ENCODE results near the gene MGAT4B. TPM values are rescaled to one million over a fixed set of nuclear protein-coding genes. Genes with fewer than 3 reads are reported as not detected.
"Not testable (repeated sequence)": the region's sequence is repeated elsewhere in the genome, so short reads cannot be mapped to it uniquely, and the experiment has no call there.

The MGAT4B gene
- total RNA-seq, 1 experiment from 2014 or later, result 185 TPM

DNA sequence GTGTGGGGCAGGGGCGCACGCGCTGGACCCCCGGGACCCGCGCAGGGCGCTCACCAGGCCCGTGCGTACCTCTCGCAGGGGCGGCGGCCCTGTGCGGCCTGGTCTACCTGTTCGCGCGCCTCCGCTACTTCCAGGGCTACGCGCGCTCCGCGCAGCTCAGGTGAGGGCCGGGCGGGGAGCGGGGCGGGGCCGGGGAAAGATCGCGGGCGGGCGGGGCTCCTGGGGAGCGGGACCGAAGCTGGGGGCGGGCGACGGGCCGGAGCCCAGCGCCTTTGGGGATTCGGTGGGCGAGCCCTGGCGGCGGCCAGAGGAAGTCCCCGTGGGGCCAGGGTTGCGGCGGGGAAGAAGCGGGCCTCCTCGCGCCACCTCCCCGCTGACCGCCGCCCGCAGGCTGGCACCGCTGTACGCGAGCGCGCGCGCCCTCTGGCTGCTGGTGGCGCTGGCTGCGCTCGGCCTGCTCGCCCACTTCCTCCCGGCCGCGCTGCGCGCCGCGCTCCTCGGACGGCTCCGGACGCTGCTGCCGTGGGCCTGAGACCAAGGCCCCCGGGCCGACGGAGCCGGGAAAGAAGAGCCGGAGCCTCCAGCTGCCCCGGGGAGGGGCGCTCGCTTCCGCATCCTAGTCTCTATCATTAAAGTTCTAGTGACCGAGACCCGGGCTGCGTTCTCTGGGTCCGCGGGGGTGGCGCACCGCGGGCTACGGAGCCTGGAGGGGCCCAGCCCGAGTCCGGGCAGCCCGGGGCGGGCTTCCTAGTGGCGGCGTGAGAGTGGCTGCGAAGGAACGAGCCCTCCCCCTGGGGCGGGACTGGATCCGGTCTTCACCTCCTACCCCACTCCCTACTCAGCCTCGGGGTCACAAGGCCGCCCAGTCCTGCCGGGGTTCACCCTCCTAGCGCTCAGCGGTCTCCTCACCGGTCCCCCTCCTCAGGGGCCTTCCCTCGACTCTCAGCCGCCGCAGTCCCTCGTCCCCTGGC, 10.5 kb downstream of the MGAT4B start:
- peak; percentile 73 for DNase-seq (ENCODE audit: low read depth)

GRCh38 chr5:179795049-179795862, 11.4 kb downstream of the MGAT4B start:
- no peak for DNase-seq (ENCODE audit: low read depth)

- DNase-seq (ENCODE audit: low read depth), result no peak
These were observed 12.1 kb downstream of the MGAT4B start for GRCh38 chr5:179794575-179794974.

GRCh38 chr5:179794171-179794570, 12.5 kb downstream of the MGAT4B start:
- DNase-seq (ENCODE audit: low read depth), result no peak

GRCh38 chr5:179793468-179794139, 13.1 kb downstream of the MGAT4B start, which contains the start of gene LTC4S:
LTC4S (plus strand) TSS chr5:179793986; CDS start chr5:179794081, 95 bp downstream.
- DNase-seq (ENCODE audit: low read depth), result peak; percentile 42

GRCh38 chr5:179792612-179793467, 13.8 kb downstream of the MGAT4B start:
- DNase-seq (ENCODE audit: low read depth), result no peak

- DNase-seq (ENCODE audit: low read depth), result no peak
These were observed 14.6 kb downstream of the MGAT4B start for GRCh38 chr5:179791881-179792611.

DNA sequence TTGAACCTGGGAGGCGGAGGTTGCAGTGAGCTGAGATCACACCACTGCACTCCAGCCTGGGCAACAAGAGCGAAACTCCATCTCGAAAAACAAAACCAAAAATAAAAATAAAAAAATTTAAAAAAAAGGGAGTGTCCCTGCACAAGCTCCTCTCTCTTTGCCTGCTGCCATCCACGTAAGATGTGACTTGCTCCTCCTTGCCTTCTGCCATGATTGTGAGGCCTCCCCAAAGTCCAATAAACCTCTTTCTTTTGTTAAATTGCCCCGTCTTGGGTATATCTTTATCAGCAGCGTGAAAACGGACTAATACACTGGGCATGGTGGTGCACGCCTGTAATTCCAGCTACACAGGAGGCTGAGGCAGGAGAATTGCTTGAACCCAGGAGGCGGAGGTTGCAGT, 17.4 kb downstream of the MGAT4B start:
- DNase-seq (ENCODE audit: low read depth), result not testable (repeated sequence)

DNA sequence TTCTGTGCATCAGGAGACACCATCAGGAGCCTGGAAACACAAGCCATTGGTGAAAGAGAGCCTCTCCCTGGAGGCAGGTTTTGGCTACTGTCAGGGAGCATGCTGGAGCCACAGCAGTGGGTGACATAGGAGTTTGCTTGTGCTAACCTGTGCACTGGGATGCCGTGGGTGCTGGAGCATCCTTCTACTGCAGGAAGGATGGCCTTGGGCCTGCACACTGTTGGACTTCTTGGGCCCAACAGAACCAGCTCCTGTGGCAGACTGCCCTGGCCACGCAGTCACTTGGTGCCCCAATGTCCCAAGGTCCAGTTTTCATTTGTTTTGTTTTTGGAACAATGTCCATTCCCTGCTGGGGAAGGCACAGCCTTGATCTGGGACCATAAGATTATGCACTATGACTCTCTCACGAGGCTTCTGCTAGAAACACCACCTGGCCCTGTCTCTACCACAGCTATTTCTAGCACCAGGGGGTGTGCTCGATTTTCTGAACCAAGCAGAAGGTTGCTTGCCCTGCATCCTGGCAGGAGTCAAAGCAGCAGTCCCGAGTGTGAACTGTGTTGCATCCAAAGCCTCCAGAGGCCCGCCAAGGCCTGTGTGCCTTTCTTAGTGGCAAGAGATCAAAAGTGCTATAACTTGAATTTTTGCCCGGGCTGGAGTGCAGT, 18.3 kb downstream of the MGAT4B start:
- no peak for DNase-seq (ENCODE audit: low read depth)

DNA sequence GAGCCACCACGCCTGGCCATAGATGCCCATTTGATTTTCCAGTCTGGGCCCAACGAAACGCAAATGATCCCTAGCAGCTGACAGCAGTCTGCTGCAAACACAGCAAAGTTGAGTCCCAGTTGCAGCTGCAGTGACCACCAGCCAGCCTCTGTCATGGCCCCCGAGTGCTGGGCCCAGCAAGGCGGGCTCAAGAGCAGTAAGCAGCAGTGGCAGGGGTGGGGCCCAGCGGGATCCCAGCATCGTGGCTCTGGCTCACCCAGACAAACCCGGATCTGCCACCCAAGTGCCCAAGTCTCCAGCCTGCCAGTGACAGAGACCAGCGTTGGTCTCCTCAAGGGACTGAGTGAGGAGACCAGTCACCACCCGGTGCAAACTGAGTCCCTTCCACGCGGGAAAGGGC, 19.8 kb downstream of the MGAT4B start:
- DNase-seq (ENCODE audit: low read depth), result no peak

DNA sequence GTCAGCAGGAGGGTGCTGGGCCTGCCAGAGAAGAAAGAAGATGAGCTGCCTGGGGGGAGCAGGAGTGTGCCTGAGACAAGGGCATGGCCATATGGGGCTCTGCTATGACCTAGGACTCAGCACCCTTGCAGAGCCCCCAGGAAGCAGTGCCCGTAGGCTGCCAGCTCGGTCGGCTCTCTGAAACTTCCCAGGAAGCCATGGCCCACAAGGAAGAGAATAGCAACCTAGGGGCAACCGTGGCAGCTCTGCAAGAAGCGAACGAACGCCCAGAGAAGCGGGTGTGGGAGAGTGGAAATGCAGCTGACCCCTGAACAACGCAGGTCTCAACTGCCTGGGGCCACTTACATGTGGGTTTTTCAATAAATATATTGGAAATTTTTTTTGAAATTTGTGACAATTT, 23.5 kb downstream of the MGAT4B start:
- DNase-seq (ENCODE audit: low read depth), result no peak

- DNase-seq (ENCODE audit: low read depth), result no peak
These were observed 24.8 kb downstream of the MGAT4B start for GRCh38 chr5:179781846-179782245.

DNA sequence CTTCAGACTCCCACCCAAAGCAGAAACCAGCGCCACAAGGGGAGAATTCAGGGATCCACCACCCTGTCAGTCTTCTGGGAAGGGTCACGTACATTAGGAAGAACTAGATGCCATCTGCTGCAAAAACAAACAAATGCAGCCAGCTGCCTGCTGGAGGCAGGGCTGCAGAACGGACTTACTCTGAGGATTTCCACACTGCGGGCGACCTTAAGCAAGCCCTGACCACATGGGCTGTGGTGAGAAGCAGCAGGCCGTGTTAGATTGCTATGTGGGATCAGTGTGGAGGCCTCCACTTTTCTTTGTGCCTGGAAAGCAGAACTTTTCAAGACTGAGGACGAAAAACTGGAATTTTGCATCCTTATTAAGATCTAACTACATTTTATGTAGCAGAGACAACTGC, 26.3 kb downstream of the MGAT4B start:
- DNase-seq (ENCODE audit: low read depth), result no peak

GRCh38 chr5:179779826-179780225, 26.8 kb downstream of the MGAT4B start:
- no peak for DNase-seq (ENCODE audit: low read depth)

GRCh38 chr5:179778591-179778990, 28.1 kb downstream of the MGAT4B start:
- no peak for DNase-seq (ENCODE audit: low read depth)

GRCh38 chr5:179777909-179778308, 28.8 kb downstream of the MGAT4B start:
- no peak for DNase-seq (ENCODE audit: low read depth)

DNA sequence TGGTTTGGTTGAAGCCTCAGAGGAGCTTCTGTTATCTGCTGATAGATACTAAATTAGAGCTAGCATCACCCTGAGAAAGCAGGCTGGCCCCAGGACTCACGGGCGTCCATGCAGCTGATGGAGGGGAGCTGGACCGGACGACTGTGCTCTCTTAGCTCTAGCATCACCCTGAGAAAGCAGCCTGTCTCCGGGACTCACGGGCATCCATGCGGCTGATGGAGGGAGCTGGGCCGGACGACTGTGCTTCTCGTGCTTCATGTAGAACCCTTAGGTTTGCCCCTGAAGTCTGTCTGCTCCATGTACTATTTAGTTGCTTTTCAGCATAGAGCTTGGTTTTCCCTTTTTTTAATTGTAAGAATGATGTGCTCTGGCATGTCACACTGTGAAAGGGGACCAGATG, 29.2 kb downstream of the MGAT4B start:
- DNase-seq (ENCODE audit: low read depth), result no peak

GRCh38 chr5:179776411-179776938, 30.2 kb downstream of the MGAT4B start:
- DNase-seq (ENCODE audit: low read depth), result no peak

DNA sequence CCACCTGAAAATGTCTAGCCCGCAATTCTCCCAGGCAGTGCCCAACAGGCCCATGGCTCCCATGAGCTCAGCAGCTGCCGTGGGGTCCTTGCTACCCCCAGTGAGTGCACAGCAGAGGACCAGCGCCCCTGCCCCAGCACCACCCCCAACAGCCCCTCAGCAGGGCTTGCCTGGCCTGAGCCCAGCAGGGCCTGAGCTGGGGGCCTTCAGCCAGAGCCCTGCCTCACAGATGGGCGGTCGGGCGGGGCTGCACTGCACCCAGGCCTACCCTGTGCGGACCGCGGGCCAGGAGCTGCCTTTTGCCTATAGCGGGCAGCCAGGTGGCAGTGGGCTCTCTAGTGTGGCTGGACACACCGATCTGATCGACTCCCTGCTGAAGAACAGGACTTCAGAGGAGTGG, 32.2 kb downstream of the MGAT4B start:
- no peak for DNase-seq (ENCODE audit: low read depth)
